Activated effector memory CD4-positive, alpha-beta T cell treated with Interleukin-2 at 50 U/mL for 16 hours (primary cell): Measurements from ENCODE around the gene UBE2J2.

ENCODE experiments used
- DNase-seq: peaks from one replicate; pipeline ENCODE4 v3.0.0-alpha.2; 2020

The UBE2J2 gene

DNA sequence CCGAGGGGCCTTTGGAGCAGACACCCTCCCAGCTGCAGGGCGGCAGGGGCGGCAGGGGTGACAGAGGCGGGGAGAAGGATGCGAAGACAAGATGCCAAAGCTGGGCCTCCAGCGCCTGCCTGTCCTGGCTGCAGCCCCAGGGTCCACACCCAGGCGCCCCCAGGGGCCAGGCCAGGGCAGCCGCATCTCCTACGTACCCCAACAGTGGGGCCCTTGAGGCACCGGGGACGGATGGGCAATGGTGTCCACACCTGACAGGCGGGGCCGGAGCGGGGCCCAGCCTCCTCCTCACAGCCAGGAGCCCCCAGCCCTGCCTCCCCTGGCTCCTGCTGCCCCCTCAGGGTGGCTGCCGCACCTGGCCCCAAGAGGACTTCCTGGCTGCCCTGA lies 34.4 kb downstream of the UBE2J2 start:
- DNase-seq: no peak

DNA sequence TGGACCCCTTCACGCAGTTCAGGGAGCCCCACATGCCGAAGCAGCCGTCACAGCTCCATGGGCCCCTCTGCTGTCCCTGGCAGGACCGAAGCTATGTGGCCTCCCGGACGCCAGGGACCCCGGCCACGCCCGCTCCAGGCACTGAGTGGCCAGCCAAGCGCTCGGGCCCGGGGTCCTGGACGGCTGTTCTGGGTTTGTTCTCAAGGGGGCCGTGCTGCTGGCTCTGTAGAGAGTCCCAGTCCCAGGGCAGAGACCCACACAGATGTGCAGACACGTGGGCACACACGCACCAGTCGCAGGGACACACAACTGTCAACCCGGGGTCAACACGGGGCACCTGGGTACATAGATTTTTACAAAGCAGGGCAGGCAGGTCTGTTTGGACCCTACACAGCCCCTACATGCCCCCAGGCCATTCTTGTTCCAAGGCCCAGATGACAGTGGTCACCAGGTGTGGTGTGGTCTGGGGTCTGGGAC lies 34.9 kb downstream of the UBE2J2 start:
- no peak for DNase-seq

DNA sequence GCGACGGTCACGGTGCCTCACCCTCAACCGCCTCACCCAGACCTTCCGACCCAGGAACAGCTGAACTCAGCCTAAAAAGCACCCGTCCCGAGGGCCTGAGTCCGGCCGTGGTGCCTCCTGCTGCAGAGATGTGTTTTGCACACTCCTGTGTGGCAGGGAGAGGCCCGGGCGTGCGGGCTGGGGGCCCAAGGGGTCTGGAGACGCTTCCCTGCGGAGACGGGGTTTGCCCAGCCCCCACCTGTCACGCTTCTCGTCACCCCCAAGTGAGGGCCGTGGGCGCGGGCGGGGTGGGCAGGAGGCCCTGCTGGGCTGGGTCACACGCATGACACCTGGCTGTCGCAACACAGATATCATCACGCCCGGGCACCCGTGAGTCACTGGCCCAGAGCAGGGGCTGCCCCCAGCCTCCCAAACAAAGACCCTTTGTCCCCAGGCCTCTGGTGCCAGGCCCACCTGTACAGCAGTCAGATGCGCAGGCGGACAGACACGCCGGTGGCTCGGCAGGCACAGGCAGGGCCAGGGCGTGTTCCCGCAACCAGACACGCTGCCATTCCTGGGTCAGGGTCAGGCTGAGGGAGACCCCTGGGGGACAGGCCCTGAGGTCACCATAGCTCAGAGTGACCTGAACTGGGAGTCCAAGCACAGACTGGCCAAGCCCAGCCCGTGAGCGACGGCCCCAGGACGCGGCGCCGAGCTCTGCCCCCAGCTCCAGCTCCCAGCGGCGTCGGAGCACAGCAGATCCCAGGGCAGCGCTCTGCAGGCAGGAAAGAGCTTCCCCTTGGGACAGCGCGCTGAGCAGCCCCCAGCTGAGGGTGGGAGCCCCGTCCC lies 35.6 kb downstream of the UBE2J2 start:
- no peak for DNase-seq

DNA sequence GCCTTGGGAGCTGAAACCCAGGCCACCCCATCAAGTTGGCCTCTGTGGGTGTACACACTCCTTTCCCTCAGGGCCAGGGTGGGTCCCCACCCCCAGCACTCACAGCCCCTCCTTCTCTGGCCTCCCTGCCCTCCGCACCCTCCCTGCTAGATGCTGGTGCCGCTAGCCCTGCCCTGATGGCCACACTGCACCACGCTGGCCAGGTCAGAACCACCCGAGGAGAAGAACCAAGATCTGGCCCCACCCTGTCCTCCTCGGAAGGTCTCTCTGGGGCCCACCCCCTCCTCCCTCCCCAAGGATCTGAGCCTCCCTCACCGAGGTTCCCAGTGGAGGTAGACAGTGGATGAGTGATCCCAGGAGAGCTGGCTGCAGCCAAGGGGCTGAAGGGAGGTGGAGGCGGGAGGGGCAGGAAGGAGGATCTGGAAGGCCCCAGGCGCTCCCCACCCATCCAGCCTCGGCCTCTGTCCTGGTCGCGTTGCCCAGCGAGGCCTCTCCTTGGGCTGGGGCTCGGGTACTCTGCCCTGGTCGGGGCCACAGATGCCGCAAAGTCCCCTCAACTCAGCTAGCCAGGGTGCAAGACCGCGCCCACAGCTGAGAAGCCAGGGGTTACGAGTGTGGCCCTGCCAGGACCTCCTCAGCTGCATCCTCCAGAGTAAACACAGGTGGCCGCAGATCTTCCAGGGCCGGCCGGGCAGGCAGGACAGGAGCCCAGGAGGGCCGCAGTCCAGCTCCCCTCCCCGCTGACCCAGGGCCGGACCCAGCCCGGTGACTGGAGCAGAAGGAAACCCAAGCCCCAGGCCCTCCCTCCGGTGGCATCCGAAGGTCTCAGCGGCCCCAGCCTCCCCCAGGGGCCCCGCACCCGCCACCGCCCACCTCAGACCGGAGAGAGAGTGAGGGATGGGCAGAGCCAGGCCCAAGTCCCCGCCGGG lies 36.4 kb downstream of the UBE2J2 start:
- DNase-seq: no peak

DNA sequence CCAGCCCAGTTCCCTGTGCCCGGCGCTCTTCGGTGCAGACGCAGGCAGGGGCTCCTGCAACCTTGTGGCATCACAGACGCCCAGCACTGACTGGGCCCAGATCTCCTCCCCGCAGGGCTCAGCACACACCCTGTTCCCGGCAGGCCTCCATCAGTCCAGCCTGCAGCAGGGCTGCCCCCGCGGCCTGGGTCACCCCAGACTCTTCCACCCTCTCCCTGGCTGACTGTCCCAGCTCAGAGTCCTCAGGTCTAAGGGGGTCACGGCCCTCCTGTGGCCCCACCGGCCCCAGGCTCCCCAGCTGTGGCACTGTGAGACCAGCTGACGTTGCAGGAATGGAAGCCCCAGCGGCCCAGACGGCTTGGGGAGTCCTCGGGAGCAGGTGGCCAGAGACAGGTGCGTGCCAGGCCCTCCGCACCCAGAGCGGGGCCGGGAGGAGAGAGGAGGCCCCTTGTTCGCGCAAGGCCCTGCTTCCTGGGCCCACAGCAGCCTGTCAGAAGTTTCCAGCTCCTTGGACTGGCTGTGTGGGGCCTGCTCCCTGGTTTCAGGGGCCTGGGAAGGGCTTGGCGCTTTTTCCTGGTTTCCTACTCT lies 37.4 kb downstream of the UBE2J2 start:
- no peak for DNase-seq

DNA sequence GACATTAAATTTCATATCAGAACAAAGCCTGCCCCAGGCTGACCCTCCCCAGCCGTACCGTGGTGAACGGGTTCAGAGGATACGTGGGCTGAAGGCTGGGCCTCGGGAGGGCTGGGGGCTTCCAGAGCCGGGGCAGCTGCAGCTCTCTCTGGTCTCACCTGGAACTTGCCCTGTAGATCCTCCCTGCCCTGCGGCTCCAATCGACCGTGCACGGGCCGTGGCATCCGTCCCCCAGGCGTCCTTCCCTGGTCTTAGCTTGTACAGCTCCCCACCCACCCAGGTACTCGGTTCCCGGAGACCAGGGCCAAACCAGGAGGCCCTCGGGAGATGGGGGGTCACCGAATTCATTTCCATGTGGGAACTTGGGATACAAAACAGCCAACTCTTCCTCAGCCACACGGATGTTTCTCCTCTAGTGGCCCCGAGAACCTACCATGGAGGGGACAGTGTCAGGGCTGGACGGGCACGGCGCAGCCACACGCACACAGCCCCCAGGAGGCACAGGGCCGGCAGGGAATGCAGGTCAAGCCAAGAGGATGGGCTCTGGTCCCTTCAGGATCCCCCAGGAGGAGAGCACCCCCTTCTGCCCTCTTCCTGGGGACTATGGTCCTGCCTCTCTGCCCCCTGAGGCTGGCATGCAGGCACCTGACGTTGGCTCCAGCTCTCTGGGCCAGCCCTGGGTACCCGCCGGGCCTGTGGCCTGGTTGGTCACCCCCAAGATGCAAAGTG lies 38.5 kb downstream of the UBE2J2 start:
- no peak for DNase-seq

DNA sequence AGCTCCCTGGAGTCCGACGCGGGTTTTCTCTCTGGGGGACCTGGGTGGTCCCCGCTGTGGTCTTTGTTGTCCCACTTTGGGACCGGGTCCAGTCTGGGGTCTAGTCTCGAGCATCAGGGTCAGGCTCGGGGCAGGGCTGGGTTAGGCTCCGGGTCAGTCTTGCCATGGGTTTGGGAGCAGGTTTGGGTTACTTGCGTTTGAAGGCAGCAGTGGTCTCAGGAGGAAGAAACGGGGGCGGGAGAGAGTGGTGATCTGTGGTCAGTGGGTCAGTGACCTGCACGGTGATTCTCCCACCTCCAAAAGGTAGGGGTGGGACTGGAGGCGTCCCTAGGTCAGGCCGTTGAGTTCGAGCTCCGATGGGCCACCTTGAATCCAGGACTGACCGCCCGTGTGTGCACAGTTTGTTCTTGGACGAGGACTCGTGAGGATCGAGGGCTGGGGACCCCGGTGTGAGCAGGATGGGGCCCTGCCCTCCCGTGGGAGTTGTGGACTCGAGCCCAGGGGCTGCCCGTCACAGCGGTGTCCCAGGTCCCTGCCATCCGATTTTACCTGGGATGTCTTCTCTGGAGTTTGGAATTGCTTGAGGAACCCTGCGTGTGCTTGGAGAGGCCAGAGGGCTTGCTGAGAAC lies 39.4 kb downstream of the UBE2J2 start:
- DNase-seq: no peak

DNA sequence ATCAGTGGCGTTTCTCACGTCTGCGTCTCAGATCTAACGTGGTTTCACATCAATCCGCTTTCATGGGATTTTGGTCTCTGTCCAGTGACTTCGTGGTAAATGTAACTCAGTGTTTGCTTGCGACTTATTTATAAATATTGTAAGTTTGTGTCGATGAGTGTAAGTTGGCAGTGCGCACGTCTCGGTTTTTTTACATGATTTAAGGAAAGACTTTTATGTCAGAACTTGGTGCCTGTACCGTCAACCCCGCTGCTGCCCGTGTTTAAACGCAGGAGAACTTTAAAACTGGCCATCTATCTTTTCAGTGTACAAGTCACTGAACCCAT lies 40.1 kb downstream of the UBE2J2 start:
- DNase-seq: no peak

DNA sequence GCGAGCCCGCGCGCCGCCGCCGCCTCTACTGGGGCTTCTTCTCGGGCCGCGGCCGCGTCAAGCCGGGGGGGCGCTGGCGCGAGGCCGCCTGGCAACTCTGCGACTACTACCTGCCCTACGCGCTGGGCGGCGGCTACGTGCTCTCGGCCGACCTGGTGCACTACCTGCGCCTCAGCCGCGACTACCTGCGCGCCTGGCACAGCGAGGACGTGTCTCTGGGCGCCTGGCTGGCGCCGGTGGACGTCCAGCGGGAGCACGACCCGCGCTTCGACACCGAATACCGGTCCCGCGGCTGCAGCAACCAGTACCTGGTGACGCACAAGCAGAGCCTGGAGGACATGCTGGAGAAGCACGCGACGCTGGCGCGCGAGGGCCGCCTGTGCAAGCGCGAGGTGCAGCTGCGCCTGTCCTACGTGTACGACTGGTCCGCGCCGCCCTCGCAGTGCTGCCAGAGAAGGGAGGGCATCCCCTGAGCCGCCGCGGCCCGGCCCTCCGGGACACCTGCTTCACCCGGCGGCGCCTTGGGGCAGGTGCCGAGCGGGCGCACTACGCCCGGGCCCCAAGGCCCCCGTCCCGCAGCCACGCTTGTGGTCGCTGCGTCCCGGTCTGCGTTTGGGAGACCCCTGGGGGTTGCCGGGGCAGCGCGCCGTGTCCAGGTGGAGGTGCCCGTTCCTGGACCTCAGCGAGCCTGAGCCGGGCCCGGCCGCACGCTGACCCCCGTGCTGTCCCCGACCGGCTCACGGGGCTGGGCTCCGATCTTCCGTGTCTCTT lies 40.7 kb downstream of the UBE2J2 start:
- DNase-seq: no peak

DNA sequence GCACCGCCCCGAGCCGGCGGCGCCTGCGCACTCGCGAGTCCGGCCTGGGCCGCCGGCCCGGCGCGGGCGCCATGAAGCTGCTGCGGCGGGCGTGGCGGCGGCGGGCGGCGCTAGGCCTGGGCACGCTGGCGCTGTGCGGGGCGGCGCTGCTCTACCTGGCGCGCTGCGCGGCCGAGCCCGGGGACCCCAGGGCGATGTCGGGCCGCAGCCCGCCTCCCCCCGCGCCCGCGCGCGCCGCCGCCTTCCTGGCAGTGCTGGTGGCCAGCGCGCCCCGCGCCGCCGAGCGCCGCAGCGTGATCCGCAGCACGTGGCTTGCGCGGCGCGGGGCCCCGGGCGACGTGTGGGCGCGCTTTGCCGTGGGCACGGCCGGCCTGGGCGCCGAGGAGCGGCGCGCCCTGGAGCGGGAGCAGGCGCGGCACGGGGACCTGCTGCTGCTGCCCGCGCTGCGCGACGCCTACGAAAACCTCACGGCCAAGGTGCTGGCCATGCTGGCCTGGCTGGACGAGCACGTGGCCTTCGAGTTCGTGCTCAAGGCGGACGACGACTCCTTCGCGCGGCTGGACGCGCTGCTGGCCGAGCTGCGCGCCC lies 41.4 kb downstream of the UBE2J2 start, which contains the start of gene B3GALT6:
Gene B3GALT6 (plus strand): TSS at position 30 of the 588 bp plus-strand sequence. CDS start 42 bp downstream, at position 72.
- no peak for DNase-seq

DNA sequence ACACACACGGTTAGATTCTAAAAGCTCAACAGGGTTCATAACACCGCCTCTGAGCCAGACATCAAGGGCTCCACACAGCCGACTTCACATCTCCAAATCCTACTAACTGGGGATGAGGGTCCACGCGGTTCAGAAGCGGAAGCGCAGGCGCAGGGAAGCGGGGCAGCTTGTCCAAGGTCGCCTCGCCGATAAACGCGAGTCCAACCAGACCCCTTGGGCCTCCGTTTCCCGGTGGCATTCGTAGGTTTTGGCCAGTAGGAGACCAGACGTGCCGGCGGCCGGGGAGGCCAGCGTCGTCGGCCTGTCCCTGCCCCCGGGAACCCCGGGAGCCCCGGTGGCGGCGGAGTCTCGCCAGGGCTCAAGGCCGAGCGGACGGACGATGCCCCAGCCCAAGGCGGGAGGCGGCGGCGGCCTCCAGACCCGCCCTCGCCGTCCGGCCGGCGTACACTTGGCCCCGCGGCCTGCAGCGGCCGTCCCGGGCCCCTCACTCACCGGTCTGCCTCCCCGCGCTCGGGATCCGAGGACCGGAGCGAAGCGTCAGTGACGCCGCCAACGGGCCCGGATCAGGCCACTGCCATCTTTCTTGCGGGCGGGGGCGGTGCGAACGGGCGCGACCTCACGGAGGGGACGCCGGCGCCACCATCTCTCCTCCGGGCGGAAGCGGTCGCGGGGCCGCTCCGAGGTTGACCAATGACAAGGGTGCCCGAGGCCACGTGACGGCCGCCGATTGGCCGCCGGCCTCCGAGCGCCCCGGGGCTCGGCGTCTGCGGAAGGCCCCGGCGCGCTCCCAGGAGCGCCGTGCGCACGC lies 42.0 kb downstream of the UBE2J2 start, which contains the start of gene SDF4:
Gene SDF4 (minus strand): TSS at position 602 of the 808 bp plus-strand sequence. CDS start 3,229 bp downstream, outside the sequence.
- peak; percentile 95 for DNase-seq

DNA sequence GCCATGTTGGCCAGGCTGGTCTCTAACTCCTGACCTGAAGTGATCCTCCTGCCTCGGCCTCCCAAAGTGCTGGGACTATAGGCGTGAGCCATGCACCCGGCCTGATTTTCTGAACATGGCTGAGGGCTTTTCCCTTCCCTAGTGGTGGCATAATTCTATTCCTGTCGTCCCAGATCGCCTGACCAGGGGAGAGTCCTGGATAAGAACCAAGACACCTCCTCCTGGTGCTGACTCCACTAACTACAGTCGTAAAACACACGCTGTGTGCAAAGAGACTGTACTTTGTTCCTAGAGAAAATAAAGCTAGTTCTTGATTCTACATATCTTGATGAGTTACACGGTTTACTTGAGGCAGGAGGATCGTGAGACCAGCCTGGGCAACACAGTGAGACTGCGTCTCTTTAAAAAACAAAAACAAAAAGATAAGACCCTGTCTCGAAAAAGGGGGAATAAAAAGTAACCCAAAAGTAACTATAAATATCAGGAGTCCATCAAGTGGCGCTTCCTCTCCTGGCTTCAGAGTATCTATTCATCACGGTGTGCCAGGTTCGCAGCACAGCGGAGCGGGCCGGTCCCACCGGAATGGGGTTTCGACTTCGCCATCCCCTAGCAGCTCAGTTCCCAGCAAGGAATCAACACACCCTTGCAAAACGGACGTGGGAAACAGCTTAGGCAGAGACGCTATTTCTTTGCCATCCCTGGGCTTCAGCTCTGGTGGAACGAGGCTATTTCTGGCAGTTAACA lies 42.8 kb downstream of the UBE2J2 start:
- no peak for DNase-seq

DNA sequence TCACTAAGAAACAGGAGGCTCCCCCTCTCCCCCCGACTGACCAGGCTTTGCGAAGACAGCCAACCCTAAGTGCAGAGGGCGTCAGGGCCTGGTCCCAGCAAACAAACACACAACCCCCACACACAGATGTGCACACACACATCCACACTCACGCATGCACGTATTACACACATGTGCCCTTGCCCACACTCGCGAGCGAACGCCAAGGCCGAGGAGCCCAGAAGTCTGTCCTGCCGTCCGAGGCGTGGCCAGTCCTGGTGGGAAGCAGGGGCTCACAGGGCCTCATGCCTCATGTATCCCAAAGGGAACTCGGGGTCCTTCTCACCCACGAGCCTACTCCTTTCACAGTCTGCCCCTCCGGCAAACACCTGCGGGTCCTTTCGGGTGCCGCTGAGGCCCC lies 43.9 kb downstream of the UBE2J2 start:
- DNase-seq: no peak

DNA sequence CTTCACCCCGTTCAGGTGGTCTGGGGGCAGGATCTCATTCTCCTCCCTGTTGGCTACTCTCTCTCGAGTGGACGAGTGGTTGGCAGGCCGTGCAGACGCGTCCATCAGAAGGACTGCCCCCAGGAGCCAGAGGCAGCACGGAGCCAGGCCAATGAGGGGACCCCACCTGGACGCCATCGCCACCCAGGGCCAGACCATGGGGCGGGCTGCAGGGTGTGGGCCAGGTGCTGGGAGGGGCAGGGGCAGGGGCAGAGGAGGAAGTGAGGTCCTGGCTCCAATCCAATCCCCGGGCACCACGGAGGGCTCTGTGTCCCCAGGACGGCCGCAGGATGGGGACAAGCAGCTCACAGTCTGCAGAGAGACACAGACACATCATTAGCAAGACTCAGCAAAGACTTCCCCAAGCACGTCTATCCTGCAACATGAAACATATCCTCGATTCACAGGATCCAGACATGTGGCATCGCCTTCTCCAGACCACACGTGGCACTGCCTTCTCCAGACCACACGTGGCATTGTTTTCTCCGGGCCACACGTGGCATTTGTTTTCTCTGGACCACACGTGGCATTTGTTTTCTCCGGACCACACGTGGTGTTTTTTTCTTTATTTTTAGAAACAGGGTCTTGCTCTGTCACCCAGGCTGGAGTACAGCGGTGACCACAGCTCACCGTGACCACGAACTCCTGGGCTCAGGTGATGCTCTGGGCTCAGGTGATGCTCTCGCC lies 44.9 kb downstream of the UBE2J2 start:
- DNase-seq: no peak

DNA sequence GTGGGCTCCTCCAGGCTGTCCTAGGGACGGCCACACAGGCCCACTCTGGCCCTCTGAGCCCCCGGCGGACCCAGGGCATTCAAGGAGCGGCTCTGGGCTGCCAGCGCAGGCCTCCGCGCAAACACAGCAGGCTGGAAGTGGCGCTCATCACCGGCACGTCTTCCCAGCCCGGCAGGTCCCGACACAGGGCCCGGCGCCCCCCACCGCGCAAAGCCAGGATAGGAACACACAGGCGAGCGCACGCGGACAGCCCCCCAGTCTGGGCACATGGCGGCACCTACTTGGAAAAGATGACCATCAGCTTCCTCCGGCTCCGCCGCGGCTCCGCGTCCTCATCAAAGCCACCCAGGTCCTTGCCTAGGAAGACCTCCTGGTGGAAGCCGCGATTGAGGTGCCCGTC lies 45.5 kb downstream of the UBE2J2 start:
- DNase-seq: no peak

DNA sequence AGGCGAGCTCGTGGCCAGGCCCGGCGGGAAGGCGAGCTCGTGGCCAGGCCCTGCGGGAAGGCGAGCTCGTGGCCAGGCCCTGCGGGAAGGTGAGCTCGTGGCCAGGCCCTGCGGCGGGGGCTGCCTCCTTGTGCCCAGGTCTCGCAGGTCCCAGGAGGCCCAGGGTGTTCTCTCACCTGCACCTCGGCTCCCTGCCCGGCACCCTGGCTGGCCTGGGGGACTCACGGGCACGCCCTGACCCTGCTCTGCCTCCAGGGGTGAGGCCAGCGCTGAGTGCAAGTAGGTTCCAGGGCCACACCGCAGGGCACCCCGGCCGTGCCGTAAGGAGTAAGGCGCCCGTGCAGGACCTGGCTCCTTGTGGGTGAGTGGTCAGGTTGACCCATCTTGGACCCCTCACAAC lies 46.3 kb downstream of the UBE2J2 start:
- no peak for DNase-seq

DNA sequence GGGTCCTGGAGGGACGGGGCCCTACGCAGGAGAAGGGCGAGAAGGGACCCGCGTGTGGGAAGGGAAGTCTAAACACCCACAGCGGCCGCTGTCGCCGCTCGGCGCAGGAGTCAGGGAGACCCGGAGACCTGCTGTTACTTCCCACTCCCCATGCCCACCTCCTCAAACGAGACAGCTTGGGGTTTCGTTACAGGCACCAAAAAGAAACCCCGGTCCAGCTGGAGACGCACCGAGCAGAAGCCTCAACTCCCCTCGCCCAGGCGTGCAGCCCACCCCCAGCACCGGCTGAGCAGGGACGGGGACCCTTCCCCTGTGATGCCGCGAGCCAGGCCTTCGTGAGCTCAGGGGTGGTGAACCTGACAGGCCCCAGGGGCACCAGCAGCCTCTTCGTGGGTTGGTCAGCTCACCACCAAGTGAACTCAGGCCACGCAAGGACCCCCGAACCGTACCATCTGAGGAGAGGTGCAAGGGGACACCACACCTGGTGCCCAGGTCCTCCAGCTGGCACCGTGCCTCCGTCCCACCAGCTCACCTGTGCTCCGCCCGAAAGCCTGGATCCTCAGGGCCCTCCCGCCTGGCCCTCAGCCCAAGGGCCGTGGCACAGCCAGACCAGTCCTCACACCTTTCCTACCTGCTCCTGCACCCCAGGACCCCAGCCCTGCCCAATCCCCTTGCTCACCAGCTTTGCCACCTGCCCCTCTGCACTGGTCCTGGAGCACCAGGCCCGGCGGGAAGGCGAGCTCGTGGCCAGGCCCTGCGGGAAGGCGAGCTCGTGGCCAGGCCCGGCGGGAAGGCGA lies 46.9 kb downstream of the UBE2J2 start:
- DNase-seq: no peak

DNA sequence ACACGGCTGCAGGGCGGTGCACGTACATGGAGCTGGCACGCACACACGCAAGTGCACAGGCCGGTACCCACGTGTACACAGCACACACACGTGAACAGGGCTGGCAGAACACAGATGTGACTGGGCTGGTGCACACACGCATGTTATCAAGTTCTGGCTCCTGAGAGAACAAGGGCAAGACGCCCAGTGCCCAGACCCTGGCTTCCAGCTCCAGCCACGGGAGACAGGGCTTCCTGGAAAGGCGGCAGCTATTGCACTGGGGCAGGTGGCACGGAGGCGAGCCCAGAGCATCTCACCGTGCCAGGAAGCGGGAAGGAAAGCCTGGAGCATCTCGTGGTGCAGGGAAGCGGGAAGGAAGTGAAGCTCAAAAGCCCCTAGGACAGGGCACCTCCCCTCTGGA lies 47.7 kb downstream of the UBE2J2 start:
- no peak for DNase-seq
